HG02840 (cell line): ENCODE results near the gene KIAA0513.
"Not testable (repeated sequence)": the region's sequence is repeated elsewhere in the genome, so short reads cannot be mapped to it uniquely, and the experiment has no call there.

Experiments used
- ATAC-seq: cut with Tn5 transposase; IDR thresholded peaks from one replicate; pipeline ENCODE4 v1.9.1; 2021; ENCODE audit warnings: mild to moderate bottlenecking, moderate library complexity, moderate number of reproducible peaks; ENCODE audit not compliant: unreplicated experiment, low FRiP score

The KIAA0513 gene

DNA sequence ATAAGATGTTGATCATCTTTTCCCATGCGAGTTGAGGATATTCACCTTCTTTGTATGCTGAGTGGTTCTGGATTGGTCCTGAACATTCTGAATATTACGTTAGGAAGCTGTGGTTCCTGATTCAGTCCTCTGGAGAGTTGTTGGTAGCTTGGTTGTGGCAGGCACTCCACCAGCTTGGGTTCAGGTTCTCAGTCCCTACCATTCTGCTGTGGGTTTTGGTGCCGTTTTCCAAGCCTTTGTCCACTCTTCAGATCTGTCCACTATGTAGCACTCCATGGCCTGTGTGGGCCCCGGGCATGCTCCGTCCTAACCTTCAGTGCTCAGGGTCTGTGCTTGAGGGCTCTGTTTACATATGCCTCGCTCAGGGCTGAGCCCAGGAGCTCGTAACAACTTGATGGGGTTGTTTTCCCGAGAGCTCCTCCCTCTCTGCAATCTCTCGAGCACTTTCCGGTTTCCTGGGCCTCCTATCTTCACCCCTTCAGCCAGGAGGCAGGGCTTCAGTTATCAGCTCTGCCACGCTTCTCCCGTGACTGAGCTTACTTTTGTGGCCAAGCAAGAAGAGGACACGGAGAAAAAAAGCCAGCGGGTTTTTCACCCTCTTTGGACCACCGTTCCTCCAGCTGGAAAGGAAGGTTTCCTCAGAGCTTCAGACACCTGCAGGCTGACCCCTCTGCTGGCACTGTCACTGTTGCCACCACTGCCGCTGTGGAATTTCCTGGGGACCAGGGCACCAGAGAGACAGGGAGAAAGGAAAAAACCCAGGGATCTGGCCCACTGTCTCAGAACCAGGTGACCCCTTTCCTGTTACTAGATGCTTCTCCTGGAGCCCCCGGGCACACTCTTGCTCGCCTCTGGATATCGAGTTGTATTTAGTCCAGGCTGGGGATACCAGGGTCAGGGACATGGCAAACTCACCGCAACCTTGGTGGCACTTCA is 19.6 kb downstream of the KIAA0513 start:
- no peak for ATAC-seq

GRCh38 chr16:85047867-85048455 is 20.4 kb downstream of the KIAA0513 start:
- ATAC-seq: no peak

- no peak for ATAC-seq
Measured at GRCh38 chr16:85048921-85049562, 21.4 kb downstream of the KIAA0513 start.

GRCh38 chr16:85049706-85050305 is 22.2 kb downstream of the KIAA0513 start:
- ATAC-seq: no peak

- no peak for ATAC-seq
Measured at GRCh38 chr16:85051067-85051581, 23.5 kb downstream of the KIAA0513 start.

DNA sequence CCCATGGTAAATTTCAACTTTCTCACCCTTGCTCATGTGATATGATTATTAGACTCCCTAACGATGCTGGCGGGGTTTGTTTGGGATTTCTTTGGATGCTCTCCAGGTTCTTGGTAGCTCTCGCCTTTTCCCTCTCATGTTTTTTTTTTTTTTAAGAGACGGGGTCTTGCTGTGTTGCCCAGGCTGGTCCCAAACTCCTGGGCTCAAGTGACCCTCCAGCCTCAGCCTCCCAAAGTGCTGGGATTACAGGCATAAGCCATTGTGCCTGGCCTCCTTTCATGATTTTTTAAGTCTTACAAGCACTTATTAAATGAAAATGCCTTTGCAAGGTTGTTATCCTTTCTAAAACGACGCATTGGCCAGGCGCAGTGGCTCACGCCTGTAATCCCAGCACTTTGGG is 24.1 kb downstream of the KIAA0513 start:
- no peak for ATAC-seq

DNA sequence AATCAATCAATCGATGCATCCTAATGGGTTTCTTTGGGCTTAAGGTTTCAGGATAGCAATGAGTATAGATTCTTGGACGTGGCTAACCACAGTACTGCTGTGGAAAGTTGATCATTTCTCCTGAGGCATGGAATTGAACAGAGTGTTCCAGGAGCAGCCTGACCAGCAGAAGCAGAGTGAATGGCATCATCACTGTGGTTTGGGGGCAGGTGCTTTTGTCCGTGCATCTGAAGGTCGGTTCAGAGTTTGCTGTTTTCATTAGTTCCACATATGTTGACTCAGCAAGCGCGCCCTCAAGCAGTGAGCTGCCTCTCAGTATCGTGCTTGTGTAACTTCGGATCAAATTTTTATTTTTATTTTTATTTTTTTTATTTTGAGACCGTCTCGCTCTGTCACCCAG is 24.9 kb downstream of the KIAA0513 start:
- ATAC-seq: no peak

DNA sequence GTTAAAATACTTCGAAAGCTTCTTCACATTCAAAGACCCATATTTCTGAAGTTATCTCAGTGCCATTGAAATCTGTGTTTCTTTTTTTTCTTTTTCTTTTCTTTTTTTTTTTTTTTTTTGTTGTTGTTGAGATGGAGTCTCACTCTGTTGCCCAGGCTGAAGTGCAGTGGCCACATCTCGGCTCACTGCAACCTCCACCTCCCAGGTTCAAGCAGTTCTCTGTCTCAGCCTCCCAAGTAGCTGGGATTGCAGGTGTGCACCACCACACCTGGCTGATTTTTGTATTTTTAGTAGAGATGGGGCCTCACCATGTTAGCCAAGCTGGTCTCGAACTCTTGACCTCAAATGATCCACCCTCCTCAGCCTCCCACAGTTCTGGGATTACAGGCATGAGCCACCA is 26.7 kb downstream of the KIAA0513 start:
- not testable (repeated sequence) for ATAC-seq

DNA sequence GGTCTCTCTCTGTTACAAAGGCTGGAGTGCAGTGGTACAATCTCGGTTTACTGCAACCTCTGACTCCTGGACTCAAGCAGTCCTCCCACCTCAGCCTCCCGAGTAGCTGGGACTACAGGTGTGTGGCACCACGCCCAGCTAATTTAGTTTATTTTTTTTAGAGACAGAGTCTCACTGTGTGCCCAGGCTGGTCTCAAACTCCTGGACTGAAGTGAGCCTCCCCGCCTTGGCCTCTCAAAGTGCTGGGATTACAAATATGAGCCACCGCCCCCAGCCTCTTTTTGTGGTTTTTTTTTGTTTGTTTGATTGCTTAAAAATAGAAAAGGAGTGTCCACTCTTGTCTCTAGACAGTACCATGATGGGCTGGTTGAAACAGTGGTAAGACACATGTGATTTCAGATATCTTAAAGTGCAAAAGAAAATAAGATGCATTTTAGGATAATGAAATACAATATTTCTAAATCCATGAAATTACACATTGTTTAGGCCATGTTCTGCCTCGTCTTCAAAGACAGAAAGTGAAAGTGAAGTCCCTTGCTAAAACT is 27.4 kb downstream of the KIAA0513 start:
- ATAC-seq: no peak

DNA sequence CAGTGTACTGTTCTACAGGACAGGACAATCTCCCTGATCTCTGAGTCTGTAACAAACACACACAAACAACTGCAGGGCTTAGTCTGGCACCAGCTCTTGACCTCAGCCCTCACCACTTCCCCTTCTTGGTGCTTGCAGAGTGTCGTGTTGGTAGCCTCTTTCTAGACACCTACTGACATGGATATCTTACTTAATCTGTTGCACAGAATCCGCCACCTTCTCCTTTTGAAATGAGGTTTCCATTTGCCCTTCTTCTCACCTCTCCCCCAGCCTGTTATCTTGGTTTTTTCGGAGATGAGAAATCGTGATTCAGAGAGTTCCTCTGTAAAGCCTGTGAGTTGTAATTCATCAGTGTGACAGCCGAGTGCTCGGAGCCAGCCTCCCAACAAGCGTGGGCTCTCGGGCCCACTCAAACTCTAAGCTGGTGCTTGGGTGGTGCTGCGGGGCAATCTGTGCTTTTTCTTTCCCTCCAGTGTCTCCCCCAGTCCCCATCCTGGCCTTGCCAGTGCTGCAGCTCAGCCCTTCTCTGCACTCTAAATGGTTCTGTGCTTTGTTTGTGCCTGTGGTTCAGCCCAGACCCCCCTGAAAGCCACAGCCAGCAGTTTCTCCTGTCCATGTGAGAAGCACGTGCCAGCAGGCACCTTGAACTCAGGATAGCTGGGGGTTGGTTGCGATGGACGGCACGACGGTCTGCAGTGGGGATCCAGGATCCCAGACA is 28.1 kb downstream of the KIAA0513 start:
- ATAC-seq: peak; percentile 74

DNA sequence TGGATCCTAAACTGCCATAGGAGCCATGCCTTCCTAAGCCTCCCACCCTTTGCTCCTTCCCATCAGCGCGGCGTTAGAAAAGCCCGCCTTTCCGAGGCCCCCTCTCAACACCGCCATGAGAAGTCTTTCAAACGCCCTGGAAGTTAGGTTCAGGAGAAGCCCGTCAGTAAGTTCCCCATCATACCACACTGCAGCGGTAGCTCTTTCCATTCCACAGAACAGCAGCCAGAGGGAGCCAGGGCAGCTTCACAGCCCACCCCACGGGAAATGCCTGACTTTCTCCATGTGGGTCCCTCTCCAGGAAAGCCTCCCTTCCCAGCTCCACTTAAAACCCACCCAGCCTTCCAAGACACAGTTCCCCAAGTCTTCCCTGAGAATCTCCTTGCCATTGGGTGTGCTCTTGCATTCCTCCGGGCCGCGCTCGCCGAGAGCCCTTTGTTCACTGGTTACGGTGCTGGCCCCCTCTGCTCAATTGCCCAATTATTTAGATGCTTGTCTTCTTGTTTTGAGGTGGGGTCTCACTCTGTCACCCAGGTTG is 28.7 kb downstream of the KIAA0513 start:
- no peak for ATAC-seq

GRCh38 chr16:85057212-85057889 is 29.8 kb downstream of the KIAA0513 start:
- no peak for ATAC-seq

GRCh38 chr16:85057948-85058347 is 30.4 kb downstream of the KIAA0513 start:
- ATAC-seq: no peak

GRCh38 chr16:85058909-85059308 is 31.3 kb downstream of the KIAA0513 start:
- ATAC-seq: no peak

DNA sequence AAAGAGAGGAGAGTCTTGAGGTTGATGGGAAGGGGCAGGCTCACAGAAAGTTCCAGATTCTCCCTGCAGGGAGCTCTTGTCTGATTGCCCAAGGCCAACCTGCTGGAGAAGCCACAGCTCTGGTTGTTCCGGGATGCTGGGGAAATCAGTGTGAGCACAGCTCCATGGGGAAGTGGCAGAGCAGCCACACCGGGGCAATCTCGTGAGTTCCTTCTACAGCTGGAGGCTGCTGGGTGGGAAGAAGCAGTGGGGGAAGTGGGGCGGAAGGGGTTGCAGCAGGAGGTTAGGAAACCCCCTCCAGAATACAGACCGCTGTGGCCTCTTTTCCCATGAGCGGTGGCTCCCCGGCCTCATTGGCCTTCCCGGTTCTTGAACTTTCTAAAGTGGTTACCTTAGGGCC is 34.0 kb downstream of the KIAA0513 start:
- no peak for ATAC-seq

GRCh38 chr16:85062323-85062722 is 34.7 kb downstream of the KIAA0513 start:
- ATAC-seq: no peak

- no peak for ATAC-seq
Measured at GRCh38 chr16:85062845-85063244, 35.2 kb downstream of the KIAA0513 start.

- ATAC-seq: no peak
Measured at GRCh38 chr16:85064186-85064585, 36.6 kb downstream of the KIAA0513 start.

DNA sequence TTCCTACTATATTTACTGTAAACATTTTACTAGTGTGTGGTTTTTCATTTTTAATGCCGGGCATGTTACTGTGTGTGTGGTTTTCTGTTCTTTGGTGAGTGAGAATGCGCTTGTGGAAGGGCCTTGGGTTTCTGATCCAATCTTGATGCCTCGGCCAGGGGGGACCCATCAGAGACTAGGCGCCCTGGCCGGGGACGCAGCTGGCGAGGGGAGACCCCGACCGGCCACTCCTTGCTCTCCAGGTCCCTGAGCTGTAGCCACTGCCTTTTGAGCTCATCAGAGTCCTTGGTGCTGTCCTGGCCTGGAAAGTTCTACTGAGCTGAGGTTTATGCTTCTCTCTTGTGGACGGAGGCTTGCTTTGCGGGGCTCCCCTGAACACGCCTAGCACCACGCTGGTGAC is 37.5 kb downstream of the KIAA0513 start:
- ATAC-seq: no peak
